NT2/D1 (cell line): ENCODE measurements around the gene KIF6.

ENCODE experiments used
- DNase-seq: peaks from one replicate; pipeline ENCODE4 v3.0.0-alpha.2; 2011; ENCODE audit warnings: low read depth, low spot score
- H3K27me3 ChIP-seq: 2 replicates; pipeline ENCODE4 v1.6.0; 2011; ENCODE audit warnings: mild to moderate bottlenecking; ENCODE audit not compliant: insufficient read length, insufficient read depth
- H3K36me3 ChIP-seq: 2 replicates; pipeline ENCODE4 v1.6.1; 2011; ENCODE audit warnings: mild to moderate bottlenecking, low read length, mixed read lengths; ENCODE audit not compliant: insufficient read depth, insufficient read length
- H3K4me1 ChIP-seq: 2 replicates; pipeline ENCODE4 v1.5.1; 2011; ENCODE audit not compliant: insufficient read depth, insufficient read length
- H3K4me3 ChIP-seq: 2 replicates; pipeline ENCODE4 v1.5.1; 2011; ENCODE audit warnings: low read depth; ENCODE audit not compliant: insufficient read length
- H3K9ac ChIP-seq: 2 replicates; pipeline ENCODE4 v1.6.0; 2011; ENCODE audit warnings: low read depth; ENCODE audit not compliant: insufficient read length
- H3K9me3 ChIP-seq: 2 replicates; pipeline ENCODE4 v1.5.1; 2011; ENCODE audit warnings: mild to moderate bottlenecking, low read length; ENCODE audit not compliant: insufficient read depth
- SUZ12 ChIP-seq: IDR thresholded peaks from 2 replicates; pipeline ENCODE4 v1.6.1; 2011; ENCODE audit not compliant: insufficient read length, insufficient read depth; ENCODE audit errors: extremely low read depth
- YY1 ChIP-seq: IDR thresholded peaks from 2 replicates; pipeline ENCODE4 v1.6.1; 2011; ENCODE audit not compliant: insufficient read length, insufficient read depth
- ZNF274 ChIP-seq: IDR thresholded peaks from 2 replicates; pipeline ENCODE4 v1.6.1; 2011; ENCODE audit warnings: mild to moderate bottlenecking, low read depth, low read length

Gene KIF6

GRCh38 chr6:39670519-39670918 lies 54.7 kb downstream of the KIF6 start:
- H3K9me3 ChIP-seq: peaks cover 11% of the 10 kb centered on the region
- TF ChIP-seq SUZ12: no peak
- no peak for TF ChIP-seq YY1
- TF ChIP-seq ZNF274: no peak
- no peak for DNase-seq

DNA sequence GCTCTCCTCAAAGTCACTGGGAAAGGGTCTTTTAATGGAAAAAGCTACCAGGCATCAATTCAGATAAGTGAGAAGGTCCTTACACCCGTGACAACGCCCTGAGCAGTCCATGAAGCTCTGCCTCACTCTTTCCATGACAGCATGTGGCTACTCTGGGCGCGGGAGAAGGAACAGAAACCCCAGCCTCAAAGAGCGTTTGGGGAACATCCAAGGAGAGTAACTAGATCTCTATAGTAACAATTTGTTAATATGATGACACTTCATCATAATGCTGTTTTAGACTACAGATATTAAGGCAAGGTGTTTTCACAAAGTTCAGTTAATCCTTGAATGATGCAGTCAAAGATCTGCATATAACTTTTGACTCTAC lies 55.2 kb downstream of the KIF6 start:
- Histone ChIP-seq H3K4me3 (no peak overlapping the region), H3K9me3 (peaks cover 11% of the 10 kb centered on the region), H3K9ac (no peak overlapping the region), H3K36me3 (no peaks in the 10 kb centered on the region), H3K4me1 (no peaks in the 10 kb centered on the region), H3K27me3 (no peaks in the 10 kb centered on the region)
- TF ChIP-seq YY1 (no peak), ZNF274 (no peak), SUZ12 (no peak)
- no peak for DNase-seq

More at GRCh38 chr6:39670519-39670918, 54.7 kb downstream of the KIF6 start:
- H3K9ac ChIP-seq: no peak overlapping the region
- H3K27me3 ChIP-seq: no peaks in the 10 kb centered on the region
- no peaks in the 10 kb centered on the region for H3K4me1 ChIP-seq
- no peak overlapping the region for H3K4me3 ChIP-seq
- H3K36me3 ChIP-seq: no peaks in the 10 kb centered on the region

DNA sequence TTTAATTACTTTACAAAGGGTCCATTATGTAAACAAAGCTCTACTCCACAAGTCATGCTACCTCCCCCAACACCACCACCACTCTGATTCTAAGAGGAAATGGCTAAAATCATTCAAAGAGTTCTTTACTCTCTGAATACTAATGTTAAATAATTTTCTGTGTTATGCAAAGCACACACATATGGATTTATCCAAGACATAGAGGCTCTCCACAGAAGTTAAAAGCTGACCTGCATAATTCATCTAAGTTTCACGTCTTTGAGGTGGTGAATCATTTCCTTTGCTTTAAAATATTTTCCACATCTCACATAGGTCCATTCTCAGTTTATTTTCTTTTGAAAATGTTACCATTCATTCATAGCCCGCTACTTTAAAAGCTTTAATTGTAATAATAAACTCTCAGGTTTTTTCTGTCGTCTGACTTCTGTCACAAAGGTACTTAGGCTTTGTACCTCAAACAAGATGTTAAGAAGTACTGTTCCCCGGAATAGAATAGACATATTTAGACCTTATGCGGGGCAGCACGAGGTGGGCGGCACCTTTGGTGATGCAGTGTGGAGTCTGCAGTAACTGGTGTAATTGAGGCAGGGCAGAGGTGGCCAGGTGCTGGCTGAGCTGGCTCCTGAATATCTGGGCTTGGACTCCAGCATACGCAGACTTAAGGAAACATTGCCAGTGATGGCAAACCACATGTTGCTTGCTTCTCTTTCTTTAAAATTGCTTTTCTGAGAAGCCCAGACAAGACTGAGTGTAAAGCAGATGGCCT lies 55.8 kb downstream of the KIF6 start:
- DNase-seq: no peak
- Histone ChIP-seq H3K36me3 (no peaks in the 10 kb centered on the region), H3K9ac (no peak overlapping the region), H3K9me3 (peaks cover 11% of the 10 kb centered on the region), H3K4me1 (no peaks in the 10 kb centered on the region), H3K4me3 (no peak overlapping the region), H3K27me3 (no peaks in the 10 kb centered on the region)
- TF ChIP-seq ZNF274: no peak
- no peak for TF ChIP-seq YY1
- no peak for TF ChIP-seq SUZ12

DNA sequence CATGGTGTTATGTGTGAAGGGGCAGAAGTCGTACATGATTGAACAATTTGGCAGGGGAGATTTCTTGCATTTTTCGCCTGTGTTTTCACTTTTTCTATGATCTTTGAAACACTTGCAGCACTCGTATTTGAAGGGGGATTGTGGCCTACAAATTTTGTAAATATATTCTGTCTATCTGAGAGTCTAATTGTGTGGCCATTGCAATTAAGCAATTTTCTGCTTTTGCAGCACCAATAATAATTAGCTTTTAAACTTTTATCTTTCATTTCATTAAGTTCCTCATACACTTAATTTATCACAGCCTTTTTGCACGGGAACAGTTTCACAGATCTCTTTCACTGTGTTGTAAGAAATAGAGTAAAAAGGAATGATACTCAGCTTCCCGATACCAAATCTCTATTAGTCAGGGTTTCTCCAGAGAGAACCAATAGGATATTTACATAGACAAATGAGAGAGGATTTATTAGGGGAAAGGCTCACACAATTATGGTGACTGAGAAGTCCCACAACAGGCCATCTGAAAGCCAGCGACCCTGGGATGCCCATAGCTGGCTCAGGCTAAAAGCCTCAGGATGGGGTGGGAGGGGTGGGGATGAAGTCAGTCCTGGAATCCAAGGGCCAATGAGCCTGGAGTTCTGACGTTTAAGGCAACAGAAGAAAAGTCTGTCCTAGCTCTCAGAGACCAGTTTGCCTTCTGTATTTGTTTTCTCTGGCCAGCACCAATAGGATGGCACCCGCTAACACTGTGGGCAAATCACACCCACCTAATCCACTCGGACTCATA lies 58.3 kb downstream of the KIF6 start:
- DNase-seq: no peak
- Histone ChIP-seq H3K9ac (no peak overlapping the region), H3K9me3 (no peaks in the 10 kb centered on the region; the same call in none of the 2 replicates), H3K27me3 (no peaks in the 10 kb centered on the region), H3K4me3 (no peak overlapping the region), H3K36me3 (no peaks in the 10 kb centered on the region), H3K4me1 (no peaks in the 10 kb centered on the region)
- TF ChIP-seq ZNF274 (no peak), SUZ12 (no peak)

- no peaks in the 10 kb centered on the region; the same call in none of the 2 replicates for H3K9me3 ChIP-seq
- no peaks in the 10 kb centered on the region for H3K4me1 ChIP-seq
- no peaks in the 10 kb centered on the region for H3K27me3 ChIP-seq
- H3K4me3 ChIP-seq: no peak overlapping the region
- no peak for DNase-seq
- TF ChIP-seq SUZ12 (no peak), ZNF274 (no peak), YY1 (no peak)
- no peak overlapping the region for H3K9ac ChIP-seq
- H3K36me3 ChIP-seq: no peaks in the 10 kb centered on the region
Observed at GRCh38 chr6:39665861-39666260, 59.3 kb downstream of the KIF6 start.

DNA sequence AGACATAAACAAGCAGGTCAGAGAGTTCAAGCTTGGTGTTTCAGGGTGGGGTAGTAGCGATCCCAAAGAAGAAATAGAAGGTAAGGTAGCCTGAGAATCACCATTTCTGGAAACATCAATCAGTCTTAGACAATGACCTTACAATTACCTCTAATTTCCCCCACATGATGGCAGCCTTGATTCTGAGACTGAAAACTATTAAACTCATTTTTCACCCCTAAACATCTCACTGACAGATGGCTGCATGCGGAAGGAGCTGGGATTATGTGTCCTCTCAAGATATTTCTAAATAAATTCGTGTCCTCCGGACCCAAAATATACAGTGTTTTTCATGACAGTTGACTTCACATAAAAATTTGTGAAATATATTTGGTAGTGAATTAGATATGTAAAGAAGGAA lies 61.0 kb downstream of the KIF6 start:
- no peak overlapping the region for H3K9ac ChIP-seq
- TF ChIP-seq ZNF274 (no peak), YY1 (no peak), SUZ12 (no peak)
- H3K27me3 ChIP-seq: no peaks in the 10 kb centered on the region
- no peaks in the 10 kb centered on the region for H3K4me1 ChIP-seq
- no peak overlapping the region for H3K4me3 ChIP-seq
- no peaks in the 10 kb centered on the region for H3K36me3 ChIP-seq
- no peak for DNase-seq
- no peaks in the 10 kb centered on the region; the same call in none of the 2 replicates for H3K9me3 ChIP-seq
